Measurements from ENCODE around the gene ITPK1.

The ITPK1 gene

GRCh38 chr14:93023039-93023438 lies 92.7 kb downstream of the ITPK1 start:
- DNase-seq, result no peak

GRCh38 chr14:93019970-93020369 lies 95.8 kb downstream of the ITPK1 start:
- no peak for DNase-seq

- no peak for DNase-seq
These were observed 96.3 kb downstream of the ITPK1 start for GRCh38 chr14:93019367-93019843.

DNA sequence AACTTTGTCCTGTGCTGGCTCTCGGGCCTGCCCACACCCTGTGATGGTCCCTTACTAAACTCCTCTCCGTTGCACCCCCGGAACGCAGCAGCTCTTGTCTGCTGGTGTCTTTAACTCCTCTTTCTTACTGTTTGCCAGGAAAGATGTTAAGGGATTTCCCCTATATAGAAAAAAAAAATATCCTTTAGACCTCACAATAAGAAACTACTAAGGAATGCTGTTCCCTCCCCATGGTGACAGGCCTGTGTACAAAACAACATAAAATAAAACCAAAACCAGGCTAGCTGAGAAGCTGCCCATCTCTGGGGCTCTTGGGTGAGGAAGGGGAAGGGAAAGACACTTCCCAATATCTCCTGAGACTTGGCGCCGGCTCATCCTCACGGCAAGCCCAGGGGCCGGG lies 97.4 kb downstream of the ITPK1 start:
- DNase-seq, result no peak

DNA sequence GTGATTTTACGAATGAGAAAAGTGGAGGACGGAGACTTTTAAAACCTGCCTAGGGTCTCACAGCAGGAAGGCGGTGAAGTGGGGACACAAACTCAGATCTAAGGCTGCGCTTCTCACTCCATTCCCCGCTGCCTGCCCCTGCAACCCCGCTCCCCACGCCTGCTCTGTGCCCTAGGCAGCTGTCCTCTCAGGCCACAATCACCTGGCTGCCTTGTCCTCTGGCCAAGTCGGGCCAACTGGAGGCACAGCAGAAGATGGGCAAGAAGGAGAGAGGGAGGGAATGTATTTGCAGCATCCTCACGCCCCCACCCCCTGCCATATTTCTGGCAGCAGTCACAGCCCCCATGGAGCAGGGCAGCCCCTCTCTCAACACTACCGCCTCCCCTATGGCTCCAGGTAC lies 97.8 kb downstream of the ITPK1 start:
- DNase-seq, result no peak

DNA sequence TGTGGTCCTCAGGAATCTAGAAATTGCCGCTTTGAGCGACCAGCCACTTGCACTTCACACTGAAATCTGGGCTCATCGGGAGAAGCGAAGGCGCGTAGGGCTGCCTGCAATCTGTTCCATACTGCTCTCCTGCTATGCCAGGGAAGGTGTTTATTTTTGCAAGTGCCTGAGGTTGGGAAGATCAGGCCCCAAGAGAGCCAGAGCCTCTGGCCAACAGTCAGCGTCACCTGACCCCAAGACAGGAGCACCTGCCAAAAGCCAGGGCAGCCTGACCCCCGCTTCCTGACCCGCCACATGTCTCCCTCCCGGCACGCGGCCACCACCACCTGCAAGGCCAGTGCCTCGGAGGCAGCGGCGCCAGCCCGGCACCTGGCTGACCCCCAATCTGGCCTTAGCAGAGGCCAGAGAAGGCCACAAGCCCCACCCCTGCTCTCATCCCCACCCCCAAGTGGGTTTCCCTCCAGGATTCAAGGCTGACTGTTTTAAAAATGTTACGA lies 98.4 kb downstream of the ITPK1 start:
- no peak for DNase-seq

- no peak for DNase-seq
These were observed 99.4 kb downstream of the ITPK1 start for GRCh38 chr14:93016275-93016845.

DNA sequence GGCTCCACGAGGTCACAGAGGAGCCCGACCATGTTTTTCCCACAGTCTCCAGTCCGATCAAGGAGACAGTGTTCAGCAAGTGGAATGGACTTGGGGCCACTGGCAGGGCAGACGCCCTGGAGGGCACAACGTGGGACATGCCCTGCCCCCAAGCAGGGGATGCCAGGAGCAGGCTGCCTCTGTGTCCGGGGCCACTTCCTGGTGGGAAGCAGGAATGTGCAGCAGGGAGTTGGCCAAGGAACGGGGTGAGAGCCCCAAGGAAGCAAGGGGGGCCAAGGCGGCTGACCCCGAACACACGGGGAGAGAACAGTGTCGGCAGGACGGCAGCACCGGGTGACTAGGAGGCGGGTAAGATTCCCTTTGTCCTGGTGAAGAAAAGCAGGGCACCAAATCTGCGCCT lies 100.2 kb downstream of the ITPK1 start:
- no peak for DNase-seq

GRCh38 chr14:93015064-93015463 lies 100.7 kb downstream of the ITPK1 start:
- no peak for DNase-seq

DNA sequence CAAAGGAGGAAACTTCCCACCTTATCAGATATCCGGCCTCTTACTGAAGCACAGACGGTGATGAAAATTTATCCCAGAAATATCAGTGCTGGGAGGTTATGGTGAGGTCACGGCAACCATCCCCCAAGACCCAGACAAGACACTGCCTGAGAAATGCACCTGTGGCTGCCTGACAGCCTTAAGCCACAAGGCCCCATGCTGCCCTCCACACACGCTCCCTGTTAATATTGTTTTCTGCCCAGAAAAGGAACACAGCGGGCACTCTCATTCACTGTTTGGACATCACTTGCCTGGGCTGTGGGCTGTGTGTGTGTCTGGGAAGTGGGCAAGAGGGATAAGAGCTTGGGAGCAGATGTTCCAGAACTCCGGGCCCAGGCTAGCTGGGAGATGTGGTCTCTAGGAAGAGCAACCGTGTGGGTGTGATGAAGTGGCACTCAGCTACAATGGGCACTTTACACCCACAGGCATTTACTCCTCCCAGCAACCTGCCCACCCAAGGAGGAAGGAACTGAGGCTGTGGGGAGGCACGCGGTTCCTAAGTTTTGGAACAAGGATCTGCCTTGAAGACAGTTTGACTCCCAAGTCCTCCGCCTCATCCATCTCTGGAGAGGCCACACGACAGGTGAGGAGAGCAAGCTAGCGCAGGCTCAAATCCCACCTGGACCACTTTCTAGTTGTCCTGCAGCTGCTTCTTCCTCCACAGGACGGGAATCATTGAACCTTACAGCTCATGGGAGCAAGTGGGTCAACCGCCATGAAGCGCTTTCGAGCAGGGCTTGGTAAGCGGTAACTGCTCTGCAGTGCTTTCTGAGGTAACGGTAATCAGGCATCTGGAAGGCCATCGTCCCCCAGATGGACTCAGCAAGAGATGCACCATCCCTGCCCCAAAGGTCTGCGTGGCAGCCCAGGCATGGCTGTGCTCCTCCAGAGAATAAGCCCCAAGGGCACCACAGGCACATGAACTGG lies 101.4 kb downstream of the ITPK1 start:
- no peak for DNase-seq

- DNase-seq, result no peak
These were observed 102.6 kb downstream of the ITPK1 start for GRCh38 chr14:93012951-93013719.

- no peak for DNase-seq
These were observed 103.2 kb downstream of the ITPK1 start for GRCh38 chr14:93012506-93012905.

GRCh38 chr14:93011650-93012325 lies 103.9 kb downstream of the ITPK1 start:
- no peak for DNase-seq

DNA sequence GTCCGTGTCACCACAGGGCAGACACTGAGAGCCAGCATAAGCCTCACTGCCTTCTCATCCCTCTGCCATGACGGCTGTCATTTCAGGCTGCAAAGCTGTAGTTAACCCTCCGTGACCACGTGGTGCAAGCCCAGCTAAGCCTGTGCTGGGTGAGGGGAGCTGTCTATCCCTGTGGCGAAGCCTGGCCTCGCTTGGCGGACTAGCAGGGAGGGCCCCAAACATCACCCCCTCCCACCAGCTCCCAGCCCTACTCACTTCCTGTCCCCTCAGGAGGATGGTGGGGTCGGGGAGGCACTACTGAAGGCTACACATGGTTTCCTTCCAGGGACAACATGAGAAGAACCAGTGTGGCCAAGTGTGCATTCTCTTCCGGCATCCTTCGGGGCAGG lies 104.6 kb downstream of the ITPK1 start:
- DNase-seq, result no peak

DNA sequence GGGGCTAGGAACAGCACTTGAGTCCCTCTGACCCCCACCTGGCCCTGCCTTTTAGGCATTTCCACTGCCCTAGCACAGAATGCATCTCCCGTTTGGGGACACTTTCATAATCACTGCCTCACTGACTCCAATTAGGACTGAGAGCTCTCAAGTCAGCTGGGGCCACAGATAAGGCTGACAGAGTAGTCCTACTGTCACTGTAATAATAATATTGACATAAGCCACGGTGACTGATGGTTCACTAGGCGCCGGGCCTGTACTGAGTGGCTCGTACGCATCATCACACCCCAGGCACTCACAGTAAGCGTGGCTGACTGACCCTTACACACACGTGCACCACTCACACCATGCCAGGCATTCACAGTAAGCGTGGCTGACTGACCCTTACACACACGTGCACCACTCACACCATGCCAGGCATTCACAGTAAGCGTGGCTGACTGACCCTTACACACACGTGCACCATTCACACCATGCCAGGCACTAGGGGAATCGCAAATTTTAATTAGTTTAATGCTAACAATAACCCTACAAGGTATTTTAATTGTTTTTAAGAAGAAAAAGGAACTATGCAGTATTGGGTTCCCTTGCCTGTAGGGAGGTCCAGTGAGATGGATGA lies 105.1 kb downstream of the ITPK1 start:
- no peak for DNase-seq

DNA sequence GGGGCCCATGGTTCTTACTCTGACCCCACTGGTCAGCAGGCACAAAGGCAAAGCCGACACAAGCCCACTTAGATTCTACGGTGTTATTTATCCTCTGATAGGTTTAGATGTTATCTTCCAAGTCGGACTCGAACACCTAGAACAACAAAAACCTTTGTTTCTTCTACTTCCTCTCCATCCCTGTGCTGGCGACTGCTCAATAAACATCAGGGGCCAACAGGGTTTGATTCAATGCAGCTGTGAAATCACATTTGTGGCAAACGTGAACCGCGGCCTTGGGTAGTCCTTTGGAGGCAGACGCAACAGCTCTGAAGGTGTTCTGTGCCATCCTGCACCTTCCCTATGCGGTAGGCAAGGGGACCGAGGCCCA lies 105.6 kb downstream of the ITPK1 start:
- no peak for DNase-seq

DNA sequence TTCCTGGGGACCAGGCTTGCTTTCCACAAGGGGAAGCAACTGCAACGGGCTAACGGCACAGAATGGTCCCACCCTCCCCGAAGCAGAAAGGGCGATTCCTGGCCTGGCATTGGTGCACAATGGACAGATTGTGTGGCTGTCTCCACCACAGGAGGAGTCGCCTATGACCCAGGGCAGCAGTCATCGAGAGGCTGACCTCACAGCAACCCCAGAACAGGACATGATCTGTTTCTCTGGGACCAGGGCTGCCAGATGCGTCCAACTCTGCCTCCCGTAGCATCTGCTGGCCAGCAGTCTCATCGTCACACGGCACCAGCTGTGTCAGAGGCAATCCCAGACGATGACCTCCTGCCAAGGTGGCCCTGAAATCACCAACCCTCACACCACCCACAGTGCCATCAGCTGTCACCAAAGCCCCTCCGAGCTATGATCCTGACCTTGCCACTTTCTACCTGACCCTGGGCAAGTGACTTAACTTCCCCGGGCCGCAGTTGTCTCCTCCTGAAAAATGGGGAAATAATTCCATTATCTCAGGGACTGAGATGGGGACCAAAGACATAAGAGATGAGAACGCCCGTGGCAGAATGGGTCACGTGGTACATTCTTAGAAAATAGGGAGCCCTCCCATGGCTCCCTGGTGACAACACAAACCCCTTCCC lies 106.1 kb downstream of the ITPK1 start:
- DNase-seq, result no peak

GRCh38 chr14:93008381-93008780 lies 107.3 kb downstream of the ITPK1 start:
- DNase-seq, result no peak

DNA sequence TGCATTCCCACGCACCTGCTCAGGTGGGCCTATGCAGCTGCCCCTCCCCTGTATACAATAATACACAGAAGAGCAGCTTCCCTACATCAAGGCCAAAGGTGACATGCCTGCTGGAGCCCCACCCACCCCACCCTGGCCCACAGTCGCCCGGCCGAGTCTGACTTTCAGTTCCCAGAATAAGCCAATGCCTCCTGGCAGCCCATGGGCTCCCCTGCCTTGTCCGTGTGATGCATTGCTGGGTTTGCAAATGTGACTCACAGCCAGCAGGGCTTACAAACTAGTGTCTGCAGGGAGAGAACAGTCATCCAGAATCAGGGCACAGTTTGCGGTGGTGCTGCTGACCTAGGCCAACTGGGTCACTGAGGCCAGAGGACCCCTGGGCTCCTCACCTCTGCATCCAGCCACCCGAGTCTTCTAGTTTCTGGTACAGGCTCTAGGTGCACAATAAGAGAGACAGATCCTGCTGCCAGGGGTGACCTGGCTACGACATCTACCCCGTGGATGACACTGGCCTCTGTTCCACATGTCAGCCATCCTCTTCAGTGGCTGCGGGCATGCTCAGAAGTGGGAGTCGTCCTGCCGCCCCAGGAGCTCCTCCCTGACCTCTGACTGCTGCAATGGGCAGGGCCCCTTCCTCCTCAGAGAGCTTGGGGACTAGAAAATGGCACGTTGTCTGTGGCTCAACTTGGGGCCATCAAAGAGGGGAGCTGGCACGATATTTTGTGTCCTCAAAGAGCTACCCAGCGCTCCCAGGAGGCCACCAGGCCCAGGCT lies 108.3 kb downstream of the ITPK1 start:
- no peak for DNase-seq

- DNase-seq, result no peak
These were observed 109.1 kb downstream of the ITPK1 start for GRCh38 chr14:93006567-93007051.

- no peak for DNase-seq
These were observed 109.9 kb downstream of the ITPK1 start for GRCh38 chr14:93005838-93006237.
